GM18858 (cell line): ENCODE data around the gene CCL16.

Experiments used
- ATAC-seq: cut with Tn5 transposase; IDR thresholded peaks from one replicate; pipeline ENCODE4 v1.9.1; 2021; ENCODE audit not compliant: unreplicated experiment

The CCL16 gene

DNA sequence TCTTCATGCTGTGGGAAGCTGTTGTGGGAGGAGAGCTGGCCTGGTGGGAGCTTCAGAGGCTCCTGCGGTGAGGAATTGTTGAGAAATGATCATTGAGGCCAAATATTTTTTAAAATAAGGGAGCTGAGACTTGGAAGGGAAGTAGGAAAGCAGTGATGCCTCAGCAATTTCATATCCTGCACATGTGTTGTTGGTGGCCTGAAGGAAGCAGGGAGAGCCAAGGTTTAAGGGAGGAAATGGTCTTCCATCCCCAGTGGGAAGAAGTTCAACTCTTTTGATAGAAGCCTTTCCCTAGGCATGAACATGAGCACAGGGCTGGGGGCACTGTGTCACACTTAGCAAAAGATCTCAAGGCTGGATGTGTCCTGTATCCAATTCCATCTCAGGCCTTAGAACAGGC is 5.3 kb upstream of the CCL16 start, which contains the start of gene CCL14:
Gene CCL14 (minus strand): TSS at position 87 of the 400 bp plus-strand sequence. CDS start 80 bp downstream, at position 7.
- ATAC-seq = no peak

DNA sequence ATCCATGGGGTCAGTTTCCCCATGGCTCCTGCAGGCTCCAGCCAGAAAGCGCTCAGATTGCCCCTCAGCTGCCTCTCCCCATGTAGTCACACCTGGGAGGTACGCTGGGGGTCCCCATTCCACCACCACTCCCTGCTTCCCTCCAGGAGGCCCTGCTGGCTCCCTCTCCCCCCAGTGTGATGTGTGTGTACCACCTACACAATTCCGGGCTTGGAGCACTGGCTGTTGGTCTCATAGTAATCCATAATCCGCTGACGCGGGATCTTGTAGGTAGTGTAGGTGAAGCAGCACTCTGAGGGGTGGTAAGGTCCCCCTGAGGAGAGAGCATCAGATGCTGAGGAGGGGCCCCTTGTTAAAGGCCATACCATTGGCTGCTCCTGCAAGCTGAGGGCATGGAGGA is 2.8 kb upstream of the CCL16 start:
- no peak for ATAC-seq

DNA sequence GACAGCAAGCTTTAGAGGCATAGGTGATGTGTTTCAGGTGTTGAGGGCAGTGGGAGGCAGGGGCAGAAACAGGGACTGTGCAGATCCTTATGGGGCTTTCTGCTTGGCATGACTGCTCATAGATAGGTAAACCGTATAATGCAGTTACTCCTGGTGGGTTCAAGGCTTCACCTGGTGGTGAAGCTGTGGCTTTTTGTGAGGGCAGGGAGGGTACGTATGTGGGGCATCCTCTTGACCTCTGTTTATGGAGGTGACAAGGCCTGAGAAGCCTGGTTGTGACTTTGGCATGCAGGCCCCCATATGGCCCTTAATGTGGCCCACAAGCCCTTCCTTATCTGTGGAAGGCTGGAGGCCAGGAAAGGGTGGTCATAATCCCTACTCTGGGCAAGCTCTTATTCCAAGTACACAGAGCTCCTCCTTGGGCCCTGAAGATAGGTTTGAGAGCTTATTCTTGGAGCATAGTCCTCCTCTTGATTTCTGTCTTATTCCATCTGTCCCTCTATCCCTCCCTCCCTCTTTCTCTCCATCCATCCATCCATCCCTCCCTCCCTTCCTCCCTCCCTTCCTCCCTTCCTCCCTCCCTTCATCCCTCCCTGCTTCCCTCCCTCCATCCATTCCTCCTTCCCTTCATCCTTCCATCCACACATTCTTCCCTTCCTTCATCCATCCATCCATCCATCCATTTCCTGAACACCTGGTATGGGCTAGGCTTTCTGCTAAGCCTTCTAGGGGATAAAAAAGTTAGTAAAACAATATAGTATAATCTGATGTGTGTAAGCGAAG is 1.3 kb upstream of the CCL16 start:
- ATAC-seq = no peak

DNA sequence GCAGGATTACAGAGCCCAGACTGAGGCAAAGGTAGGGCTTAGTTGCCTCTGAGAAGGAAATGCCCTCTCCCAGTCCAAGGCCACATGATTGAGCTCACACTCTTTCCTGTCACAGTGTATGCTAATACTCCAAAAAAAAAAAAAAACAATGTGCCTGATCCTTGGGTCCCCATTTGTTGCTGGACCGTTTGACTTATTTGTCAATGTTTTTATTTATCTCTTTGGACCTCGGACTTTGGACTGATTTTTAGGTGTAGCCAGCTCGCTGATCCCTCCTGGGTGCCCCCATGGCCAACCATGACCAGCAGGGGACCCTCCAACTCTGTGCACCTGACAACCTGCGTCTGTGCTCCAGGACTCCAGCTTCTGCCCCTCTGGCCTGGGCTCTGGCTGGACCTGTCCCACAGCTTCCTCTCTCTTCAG is 622 bp upstream of the CCL16 start:
- no peak for ATAC-seq

DNA sequence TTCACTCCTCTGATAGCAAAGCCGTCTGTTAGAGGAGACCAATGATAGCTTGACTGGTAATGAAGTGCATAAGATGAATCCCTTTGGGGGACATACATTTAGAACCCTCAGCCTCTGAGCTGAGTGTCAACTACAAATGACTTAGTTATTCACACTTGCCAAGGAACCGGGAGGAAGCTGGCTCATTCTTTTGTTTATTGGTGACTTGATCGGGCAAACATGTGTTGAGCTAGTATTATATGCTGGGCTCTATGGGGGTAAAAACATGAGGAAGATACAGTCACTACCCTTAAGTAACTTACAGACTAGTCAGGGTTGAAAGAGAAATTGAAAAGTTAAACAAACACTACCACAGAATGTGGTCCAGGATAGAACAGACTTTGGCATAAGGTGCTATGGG is 3.0 kb downstream of the CCL16 start:
- no peak for ATAC-seq

DNA sequence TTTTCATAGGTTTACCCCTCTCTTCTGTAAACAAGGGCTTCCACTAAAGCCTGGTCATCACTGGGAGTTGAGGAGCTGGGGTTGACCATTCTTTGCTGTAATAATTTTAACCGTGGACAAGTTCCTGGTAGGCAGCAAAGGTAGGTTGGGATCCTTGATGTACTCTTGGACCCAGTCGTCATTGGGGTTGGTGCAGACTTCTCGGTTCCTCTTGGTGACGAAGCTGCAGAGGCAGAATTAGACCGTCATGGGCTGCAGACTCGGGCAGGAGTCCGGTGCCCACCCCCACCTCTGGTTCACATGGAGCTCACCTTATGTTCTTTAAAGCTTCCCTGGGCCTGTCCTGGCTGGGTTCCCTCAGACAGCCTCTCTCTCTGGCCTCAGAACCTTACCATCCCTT is 3.8 kb downstream of the CCL16 start:
- no peak for ATAC-seq

DNA sequence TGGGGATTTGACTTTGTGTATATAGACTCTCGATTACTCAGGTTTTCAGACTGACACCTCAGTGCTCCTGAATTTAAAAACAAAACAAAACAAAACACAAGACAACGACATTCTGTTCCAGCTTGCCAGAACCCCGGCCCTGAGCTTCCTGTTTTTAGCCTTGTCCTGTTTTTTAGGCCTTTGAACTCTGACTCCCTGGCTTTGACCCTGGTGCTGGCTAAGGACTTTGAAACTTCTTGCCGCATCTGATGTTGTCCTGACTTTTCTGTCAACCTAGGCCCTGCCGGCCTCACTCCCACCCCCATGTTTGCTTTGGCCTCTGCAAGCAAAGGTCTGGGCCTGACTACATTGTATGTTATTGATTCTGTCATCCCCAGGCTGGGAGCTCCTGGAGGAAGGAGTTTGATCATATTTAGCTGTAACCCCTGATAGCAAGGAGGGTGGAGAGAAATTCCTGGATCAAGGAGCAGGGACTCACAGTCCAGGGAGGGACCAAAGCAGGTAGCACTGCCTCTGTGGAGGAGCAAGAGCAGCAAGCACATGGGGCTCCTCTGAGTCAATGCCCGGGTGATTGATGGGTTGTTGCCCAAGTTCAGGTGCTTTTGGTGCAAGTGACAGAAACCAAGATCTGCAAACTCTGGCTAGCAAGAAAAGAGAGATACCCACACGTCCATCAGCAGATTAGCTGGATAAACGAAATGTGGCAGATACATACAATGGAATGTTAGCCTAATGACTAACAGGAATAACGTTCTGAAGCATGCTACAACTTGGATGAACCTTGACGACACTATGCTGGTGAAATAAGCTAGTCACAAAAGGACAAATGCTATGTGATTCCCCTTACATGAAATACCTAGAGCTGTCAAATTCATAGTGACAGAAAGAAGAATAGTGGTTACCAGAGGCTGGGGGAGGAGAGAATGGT is 7.7 kb downstream of the CCL16 start:
- ATAC-seq = no peak

DNA sequence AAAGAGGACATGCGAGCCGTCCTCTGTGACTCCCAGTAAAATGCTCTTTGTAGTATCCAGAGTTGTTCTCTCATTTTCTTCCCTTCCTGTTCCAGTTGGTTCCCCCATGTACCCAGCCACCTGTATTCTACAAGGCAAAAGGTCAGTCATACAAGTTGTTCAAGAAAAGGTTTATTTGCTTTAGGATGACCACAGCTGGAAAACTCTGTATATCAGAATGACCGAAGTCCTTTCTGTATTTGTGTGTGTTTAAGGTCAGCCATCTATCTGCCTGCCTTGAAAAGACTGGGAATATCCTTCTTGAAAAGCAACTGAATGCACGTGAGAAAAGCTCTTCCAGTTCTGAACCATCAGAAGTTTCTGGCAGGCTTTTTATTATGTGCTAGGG is 8.4 kb downstream of the CCL16 start:
- no peak for ATAC-seq

DNA sequence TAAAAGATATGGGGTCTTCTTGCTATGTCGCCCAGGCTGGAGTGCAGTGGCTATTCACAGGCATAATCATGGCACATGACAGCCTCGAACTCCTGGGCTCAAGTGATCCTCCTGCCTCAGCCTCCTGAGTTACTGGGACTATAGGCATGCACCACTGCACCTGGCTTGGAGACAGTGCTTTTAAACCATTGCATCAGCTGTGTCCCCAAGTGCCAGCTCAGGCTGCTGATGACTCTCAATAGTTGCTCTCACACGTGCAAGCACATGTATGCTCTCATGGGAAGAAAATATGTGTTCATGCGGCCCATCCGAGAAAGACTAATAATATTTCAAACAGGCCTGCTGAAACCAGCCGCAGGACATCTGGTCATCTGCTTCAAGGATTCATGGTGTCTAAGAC is 8.8 kb downstream of the CCL16 start:
- no peak for ATAC-seq

DNA sequence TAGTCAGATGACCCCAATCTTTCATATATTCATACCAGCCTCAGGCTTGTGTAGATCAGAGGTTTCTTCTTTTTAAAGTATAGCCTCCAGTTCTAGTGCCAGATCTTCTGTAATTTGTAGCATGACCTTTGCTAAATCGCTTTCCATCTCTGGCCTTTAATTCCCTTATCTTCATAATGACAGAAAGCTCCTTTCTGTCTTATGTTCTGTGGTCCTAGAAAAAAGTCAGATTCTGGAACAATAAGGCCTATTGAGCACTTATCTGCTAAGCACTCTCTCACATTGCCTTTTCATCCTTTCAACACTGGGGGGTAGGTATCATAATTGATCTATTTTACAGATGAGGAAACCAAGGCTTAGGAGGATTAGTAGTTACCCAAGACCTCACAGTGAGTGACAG is 9.2 kb downstream of the CCL16 start:
- no peak for ATAC-seq

DNA sequence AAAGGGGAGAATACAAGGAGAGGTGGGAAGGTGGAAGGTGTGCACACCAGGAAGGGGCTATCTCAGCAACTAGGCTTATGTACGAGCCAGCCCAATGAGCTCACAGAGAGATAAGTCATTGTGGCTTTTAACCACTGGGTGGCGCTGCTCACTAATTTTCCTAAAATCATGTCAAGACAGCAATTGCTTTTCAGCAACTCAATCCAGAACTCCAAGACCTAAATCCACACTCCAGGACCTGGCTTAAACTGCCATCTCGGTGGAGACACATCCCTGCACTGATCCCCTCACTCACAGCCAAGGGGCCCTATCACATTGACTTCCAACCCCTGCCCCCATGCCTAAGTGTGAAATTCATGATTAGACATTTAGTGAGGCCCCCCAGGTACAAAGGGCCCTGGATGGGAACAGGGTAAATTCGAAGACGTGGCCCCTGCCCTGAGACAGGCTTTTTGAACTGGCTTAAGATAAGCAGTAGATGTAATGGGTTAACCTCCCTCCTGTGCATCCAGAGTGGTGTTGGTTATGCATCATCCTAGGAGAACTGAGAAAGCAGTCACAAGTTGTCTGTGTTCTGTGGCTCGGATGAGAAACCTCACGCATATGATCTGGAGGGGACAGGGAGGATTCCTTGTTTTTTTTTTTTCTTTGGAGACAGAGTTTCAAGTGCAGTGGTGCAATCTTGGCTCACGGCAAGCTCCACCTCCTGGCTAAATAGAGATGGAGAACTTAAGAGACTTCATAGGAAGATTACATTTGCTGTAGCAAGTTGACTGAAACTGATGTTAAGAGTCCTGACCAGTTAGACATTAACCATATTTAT is 11.5 kb downstream of the CCL16 start:
- ATAC-seq = no peak

DNA sequence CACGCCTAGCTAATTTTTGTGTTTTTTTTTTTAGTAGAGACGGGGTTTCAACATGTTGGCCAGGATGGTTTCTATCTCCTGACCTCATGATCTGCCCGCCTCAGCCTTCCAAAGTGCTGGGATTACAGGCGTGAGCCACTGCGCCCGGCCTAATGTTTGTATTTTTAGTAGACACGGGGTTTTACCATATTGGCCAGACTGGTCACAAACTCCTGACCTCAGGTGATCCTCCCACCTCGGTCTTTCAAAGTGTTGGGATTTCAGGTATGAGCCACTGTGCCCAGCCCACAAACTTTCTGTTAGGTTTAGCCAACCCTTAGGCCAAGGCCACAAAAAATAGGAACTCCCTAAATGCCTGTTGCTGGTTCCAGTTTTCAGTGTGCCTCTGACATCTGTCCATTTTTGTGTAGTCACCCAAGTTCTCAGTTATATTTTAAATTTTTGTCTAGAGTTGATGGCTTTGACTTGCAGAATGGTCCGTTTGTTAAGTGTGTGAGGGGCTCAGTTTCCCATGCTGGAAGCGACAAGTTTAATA is 12.7 kb downstream of the CCL16 start:
- no peak for ATAC-seq

DNA sequence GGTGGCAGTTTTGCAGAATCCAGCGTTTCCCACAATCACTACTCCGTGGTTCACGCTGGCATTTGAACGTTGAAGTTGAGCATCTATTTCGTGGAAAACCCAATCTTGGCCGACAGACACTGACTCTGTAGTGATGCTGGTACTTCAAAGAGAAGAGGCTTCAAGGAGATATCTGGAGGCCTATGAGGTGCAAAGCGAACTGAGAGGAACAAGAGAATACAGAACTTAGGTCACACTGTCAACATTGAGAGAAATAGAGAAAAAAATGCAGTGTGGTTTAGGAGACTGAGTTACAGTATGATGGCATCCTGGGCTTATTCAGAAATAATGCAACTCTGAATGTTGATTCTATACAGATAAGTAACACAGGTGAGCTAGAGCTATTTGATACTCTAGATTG is 16.0 kb downstream of the CCL16 start:
- ATAC-seq = no peak

DNA sequence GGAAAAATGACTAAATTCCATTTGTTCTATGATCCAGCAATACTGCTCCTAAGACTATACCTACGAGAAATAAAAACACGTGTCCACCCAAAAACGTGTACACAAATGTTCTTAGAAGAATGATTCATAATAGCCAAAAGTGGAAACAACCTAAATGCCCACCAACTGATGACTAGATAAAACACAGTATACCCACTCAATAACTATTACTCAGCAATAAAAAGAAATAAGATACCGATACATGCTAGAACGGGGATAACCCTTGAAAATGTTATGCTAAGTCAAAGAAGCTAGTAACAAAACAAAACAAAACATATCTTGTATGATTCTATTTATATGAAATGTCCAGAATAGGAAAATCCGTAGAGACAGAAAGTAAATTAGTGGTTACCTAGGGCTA is 17.6 kb downstream of the CCL16 start:
- ATAC-seq = no peak

DNA sequence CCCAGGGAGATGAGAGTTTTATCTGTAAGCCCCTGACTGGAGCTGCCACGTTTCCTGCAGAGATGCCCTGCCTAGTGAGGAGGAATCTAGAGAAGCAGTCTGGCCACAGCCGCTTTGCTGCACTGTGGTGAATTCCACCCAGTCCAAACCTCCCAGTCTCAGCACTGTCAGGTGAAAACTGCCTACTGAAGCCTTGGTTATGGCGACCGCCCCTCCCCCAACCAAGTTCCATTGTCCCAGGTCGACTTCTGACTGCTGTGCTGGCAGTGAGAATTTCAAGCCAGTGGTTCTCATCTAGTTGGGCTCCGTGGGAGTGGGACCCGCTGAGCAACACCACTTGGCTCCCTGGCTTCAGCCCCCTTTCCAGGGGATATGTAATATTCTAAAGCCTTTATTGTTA is 27.6 kb downstream of the CCL16 start:
- no peak for ATAC-seq

DNA sequence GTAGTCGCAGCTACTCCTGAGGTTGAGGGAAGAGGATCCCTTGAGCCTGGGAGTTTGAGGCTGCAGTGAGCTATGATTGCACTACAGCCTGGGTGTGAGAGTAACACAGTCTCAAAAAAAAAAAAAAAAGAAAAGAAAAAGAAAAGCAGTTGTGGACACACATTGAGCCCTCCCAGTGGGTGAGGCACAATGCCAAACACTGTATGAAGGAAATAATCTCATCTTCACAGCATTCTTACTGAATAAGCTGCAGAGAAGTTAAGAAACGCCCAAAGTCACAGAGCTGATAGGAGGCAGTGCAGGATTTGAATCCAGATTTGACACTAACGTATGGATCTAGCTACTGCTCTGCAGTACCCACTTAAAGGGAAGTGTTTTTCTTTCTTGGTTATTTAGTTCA is 31.9 kb downstream of the CCL16 start:
- no peak for ATAC-seq

DNA sequence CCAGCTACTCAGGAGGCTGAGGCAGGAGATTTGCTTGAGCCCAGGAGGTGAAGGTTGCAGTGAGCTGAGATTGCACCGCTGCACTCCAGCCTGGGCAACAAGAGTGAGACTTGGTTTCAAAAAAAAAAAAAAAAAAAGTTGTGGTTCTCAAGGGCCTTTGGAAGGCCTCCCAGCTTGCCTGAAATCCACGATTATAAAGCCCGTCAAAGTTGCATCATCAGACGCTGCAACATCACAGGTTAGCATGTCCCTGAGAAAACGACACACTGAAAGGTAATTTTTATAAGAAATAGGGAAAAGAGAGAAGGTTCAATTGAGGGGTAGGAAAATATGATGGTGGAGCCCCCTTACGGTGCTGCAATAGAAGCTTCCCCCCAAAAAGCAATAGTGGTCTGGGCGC is 33.2 kb downstream of the CCL16 start:
- ATAC-seq = no peak

DNA sequence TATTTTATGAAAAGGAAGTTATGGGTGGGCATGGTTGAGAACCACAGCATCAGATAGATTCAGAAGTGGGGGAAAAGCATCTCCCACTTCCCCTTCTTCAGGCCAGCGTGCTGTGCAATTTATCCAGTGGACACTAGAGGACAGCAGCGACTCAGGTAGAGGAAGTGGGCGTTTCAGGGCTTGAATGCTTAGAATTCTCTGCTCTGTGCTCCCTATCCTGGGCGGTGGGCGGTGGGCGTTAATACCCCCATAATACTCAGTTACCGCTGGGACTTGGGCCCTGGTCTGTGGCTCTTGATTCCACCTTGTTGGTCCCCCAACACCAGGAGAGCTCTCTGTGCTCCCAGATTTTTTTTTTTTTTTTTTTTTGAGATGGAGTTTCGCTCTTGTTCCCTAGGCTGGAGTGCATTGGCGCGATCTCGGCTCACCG is 34.1 kb downstream of the CCL16 start:
- ATAC-seq = no peak

DNA sequence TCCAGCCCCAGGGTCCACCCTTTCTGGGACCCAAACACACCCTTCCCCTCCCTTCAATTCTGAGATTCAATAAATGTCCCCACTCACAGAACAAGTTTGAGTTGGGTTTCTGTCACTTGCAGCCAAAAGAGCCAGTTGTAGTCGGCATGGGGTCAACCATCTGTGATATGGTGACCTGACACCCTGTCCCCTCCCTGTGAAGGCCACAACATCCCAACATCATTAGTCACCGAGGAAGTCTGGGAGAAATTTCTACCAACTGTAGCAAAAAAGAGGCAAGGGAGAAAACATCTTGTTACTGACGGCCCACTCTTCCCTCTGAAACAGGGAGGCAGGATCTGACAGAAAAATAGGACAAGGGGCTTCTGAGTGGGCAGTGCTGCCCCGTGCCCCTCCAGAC is 37.1 kb downstream of the CCL16 start:
- no peak for ATAC-seq

DNA sequence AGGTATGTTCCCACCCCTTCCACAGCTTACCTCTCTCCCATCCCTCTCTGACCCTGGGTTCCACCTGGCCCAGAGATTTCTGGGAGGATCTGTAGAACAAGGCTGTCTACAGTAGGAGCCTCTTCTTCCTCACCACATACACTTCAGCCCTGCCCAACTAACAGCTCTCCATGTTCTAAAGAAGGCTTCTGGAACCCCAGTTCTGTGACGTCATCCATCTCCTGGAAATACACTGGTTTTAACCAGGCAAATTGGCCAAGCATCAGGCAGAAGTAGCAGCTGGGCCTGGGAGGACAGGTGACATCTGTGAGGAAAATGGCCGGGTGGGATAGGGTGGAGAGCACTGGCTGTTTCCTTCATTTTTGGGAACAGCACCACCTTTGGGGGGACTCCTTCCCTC is 37.8 kb downstream of the CCL16 start, which contains the start of gene LYZL6:
Gene LYZL6 (minus strand): TSS at position 177 of the 400 bp plus-strand sequence. CDS start 4,357 bp downstream, outside the sequence.
- ATAC-seq = no peak
